CD4-positive, alpha-beta T cell treated with Interleukin-12 subunit alpha and Interleukin-12 subunit beta, for 1 hour (primary cell): ENCODE data around the gene ANKS3.

Experiments used
- DNase-seq: peaks from one replicate; pipeline ENCODE4 v3.0.0-alpha.2; 2020

The ANKS3 gene

DNA sequence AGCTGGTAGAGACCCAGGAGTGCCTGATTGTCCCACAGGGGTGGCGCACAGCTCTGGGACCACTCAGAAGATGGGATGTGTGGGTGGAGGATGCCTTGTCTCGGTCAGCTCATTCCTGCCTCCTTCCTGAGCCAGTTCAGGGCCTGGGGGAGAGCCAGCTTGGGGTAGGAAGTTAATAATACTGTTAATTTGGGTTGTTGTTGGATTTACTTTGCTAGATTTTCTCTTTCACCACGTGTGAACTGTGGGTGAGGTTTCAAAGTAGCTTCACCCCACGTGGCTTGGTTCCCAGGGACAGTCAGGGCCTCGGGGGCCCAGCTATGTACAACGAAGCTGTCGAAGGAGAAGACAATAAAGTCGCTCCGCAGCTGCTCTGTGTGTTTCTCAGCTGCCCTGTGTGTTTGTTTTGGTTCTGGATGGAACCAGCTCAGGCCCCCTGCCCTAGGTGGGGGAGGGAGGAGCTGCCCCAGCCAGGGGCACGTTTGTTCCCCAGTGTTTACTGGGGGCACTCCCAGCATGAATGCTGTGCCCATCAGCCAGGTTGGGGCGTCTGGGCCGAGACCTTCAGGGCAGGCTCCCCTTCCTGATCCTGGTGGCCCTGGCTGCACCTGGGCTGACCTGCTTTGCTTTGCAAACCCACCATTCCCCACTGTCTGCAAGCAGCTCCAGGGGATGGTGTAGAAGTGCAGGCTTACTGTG, 38.4 kb downstream of the ANKS3 start:
- DNase-seq, result no peak

DNA sequence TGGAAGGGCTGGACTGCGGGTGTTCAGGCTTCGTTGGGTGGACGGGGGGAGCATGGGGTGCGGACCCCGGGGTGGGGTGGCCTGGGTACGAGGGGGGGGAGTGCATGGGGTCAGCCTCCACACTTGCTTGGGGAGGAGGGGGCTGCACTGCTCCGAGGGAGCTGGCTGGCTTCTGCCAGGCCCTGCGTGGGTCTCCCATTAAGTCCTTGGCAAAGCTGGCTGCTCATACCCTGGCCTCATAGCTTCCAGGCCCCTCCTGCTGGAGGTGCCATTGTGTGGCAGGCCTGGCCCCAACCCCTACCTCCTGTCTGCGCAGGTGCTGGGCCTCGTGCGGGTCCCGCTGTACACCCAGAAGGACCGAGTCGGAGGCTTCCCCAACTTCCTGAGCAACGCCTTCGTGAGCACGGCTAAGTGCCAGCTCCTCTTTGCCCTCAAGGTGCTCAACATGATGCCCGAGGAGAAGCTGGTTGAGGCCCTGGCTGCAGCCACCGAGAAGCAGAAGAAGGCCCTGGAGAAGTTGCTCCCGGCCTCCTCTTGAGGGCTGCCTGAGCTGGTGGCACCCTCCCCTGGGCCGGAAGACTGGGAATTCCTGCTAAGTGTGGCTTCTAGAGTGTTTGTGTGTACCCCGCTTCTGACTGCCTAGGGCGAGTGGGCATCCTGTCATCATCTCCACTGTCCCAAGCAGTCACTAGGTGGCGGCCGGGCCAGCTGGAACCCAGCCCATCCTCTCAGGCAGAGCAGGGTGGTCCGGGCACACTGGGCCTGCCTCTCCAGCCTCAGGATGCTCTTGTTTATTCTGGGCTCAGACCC, 39.2 kb downstream of the ANKS3 start:
- DNase-seq, result no peak

DNA sequence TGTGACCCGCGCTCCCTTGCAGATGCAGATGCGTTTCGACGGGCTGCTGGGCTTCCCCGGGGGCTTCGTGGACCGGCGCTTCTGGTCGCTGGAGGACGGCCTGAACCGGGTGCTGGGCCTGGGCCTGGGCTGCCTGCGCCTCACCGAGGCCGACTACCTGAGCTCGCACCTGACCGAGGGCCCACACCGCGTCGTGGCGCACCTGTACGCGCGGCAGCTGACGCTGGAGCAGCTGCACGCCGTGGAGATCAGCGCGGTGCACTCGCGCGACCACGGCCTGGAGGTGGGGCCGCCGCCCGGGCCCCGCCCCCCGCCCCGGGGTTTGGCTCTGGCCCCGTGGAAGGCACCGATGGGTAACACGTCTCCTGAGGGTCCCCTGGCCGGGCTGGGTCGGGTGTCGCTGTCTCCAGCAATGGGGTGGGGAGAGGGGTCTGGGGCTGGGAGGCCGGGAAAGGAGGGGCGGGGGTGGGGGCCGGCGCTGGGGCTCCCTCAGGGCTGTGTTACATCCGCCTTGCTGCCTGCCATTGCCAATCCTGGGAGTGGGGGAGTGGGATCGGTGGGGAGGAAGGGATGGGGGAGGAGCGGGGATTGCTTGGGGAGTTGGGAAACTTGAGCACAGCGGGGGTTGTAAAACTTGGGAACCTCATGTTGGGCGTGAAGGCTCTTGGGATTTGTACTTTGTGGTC, 40.0 kb downstream of the ANKS3 start:
- DNase-seq, result peak; percentile 60

DNA sequence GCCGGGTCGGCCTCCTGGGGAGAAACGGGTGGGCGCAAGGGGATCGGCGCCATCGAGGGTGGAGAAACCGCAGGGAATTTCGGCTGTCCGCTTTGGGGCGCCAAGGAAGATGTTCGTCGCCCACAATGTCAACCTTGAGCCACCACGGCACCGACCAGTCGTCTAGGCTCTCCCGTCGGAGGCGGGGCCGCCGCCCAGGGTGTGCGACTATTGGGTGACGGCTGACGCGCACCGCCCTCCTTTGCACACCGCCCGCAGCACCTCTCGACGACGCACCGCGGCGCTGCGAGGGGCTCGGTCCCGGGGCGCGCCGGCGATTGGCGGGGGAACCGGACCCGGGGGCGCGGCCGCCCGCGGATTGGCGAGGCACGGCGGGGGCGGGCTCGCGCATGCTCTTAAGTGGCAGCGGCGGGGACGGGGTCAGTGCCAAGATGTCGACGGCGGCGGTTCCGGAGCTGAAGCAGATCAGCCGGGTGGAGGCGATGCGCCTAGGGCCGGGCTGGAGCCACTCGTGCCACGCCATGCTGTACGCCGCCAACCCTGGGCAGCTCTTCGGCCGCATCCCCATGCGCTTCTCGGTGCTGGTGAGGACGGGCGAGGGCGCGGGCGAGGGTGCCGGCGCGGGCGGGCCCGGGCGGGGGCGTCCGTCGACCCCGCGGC, 40.6 kb downstream of the ANKS3 start, which contains the start of gene NUDT16L1:
Gene NUDT16L1, plus strand, starts transcription at position 267 of the 660 bp plus-strand sequence. Its CDS starts 165 bp downstream, at position 432.
- DNase-seq, result peak; percentile 97

DNA sequence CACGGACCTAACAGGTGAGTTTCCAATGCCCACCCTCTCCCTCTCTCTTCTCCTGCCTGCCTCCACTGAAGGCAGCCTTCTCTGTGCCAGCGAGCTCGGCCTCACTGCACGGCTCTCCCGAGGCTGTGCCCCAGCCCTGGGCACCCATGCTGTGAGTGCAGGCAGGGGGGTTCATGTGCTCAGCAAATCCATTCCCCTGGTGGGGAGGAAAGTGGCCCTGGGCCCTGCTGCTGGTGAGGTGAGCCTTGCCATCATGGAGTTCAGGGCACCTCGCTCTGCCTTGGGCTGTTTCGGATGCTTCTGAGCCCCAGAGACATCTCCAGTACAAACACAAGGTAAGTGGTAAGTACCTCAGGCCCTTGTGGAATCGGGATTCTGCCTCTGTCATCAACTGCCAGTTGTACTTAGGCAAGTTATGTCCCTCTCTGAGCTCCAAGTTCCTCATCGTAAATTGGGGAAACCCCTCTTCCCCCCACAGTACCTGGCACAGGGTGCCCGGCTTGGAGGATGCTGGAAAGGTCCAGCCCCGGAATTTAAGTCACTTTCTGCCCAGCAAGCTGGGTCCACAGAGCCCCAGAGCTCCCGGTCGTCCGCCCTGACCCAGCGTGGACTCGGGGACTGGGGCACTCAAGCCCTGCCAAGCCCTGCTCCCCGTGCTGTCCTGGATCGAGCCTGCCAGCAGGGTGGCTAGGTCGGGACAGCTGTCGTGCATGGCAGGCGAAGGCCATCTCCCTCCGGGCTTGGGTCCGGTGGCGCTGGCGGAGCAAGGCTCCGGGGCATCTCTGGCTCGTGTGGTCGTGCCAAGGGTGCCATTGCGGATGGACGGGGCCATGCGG, 41.4 kb downstream of the ANKS3 start:
- DNase-seq, result peak; percentile 13

DNA sequence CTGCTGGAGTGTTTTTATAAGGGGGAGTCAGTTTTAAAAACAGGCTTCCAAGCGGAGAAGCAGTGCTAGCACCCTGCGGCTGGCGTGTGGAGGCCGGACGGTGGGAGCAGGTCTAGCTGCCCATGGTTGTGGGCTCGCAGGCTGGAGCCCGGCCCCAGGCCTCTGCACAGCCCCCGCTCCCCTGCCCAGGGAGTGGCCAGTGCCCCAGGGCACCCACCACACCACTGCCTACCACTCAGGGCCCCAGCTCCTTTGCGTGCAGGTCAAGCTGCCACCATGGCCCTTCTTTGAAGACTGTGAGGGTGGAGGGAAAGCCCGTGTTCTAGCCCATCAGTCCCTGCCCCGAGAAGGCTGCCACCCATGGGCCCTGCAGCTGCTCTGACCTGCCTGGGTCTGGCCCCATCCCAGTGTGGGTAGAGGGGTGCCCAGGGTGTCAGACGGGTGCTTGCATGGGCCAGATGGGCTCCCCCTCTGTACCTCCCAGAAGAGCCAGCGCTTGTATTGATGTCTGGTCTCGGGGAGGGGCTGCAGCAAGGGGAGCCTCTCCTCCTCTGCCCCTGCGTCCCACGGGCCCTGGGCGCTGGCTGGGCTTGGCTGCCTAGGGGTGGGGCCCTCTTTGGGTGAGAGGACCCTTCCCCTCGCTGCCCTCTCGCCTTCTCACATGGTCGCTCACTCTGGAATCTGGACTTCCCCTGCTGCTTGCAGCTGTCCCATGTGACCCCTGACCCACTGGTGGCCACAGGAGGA, 42.2 kb downstream of the ANKS3 start:
- DNase-seq, result no peak

DNA sequence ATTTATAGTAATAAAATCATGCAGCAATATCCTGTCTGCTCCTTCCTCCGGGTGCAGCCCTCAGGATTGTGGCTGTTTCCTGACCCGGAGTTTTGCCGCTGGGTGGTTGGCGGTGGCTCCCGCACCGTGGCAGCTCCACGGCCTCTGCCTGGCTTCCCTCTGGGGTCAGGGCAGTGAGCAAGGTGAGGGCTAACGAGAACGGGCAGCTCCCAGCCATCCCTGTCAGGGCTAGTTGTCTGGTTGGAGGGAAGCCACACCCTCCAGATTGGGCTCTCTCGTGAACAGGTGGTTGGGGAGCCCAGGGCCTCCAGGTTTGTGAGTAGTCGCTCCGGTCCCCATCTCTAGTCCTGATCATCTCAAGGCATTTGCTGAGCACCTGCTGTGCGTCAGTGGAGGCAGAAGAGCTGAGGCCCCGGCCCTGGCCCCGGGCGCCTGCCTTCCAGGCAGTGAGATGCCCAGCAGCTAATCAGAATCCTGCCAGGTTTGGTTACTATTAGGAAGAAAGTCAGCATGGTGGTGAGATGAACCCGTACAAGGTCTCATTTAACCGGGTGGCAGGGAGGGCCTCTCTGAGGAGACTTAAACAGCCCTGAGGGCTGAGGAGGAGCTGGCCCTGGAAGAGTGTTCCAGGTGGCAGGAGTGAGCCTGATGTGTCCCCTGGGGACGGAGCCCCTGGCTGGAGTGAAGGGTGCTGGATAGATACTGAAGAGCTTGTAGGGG, 43.0 kb downstream of the ANKS3 start:
- DNase-seq, result no peak

DNA sequence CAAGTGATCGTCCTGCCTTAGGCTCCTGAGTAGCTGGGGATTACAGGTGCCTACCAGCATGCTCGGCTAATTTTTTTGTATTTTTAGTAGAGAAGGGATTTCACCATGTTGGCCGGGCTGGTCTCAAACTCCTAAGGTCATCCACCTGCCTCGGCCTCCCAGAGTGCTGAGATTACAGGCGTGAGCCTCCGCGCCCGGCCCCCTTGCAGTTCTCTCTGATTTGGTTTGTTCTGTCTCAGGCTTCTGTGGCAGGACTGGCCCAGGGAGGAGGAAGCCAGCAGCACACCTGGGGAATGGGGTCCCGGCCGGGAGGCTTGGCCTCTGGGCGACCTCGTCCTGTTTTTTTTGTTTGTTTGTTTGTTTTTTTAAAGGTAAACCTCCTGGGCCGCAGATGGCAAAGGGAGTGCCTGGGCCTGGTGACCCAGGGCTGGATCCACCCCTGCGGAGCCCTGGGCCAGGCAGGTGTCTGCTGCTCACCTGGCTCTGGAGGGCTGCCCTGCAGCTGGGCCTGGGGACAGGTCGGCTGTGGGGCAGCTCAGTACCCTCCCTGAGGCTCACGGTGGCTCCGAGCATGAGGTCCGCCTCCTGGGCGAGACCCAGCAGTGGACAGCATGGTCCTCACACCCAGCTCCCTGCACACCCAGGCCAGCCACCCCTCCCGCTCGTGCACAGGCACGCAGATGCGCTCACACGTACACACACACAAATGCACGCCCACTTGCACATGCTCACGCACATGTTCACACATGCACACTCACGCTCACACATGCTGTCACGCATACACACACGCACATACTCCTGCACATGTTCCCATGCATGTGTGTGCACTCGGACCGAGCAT, 44.0 kb downstream of the ANKS3 start:
- no peak for DNase-seq

DNA sequence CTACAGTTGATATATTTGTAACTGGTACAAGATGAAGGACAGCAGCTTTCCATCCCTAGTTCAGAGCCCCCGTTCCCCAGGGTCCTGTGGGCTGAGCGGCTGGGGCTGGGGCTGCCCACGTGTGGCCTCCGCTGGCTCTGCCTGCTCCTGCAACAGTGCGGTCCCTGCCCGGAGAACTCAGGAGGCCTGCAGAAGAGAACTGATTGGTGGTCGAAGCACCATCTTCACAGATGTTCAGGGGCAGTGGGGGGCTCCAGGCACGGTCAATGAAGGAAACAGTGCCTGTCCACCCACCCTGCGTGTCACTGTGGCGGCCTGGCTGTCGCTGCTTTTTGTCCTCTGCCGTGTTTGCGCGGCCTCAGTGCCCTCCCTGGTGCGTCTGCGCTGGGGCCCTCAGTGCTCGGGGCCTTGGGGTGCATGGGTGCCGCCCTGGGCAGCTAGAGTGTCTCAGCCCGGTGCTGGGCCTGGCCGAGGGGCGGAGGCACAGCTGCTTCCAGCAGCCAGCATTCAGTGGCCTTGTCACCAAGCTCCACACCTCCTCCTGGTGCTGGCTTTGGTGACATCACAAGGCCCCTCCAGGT, 44.9 kb downstream of the ANKS3 start:
- DNase-seq, result no peak

DNA sequence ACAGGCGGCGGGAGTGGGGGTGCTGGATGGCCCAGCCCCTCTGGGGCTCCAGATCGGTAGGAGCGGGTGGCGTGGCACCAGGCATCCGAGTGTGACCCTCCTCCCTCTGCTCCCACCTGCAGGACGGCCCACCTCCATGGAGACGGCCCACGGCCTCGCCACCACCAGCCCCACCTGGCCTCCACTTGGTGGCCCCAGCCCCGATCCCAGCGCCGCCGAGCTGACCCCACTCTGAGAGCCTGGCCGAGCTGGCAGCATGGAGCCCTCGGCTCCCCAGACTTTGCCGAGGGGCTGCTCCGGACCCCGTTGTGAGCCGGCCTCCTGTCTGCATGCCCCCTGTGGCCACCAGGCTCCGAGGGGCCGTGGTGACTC, 45.4 kb downstream of the ANKS3 start:
- no peak for DNase-seq

DNA sequence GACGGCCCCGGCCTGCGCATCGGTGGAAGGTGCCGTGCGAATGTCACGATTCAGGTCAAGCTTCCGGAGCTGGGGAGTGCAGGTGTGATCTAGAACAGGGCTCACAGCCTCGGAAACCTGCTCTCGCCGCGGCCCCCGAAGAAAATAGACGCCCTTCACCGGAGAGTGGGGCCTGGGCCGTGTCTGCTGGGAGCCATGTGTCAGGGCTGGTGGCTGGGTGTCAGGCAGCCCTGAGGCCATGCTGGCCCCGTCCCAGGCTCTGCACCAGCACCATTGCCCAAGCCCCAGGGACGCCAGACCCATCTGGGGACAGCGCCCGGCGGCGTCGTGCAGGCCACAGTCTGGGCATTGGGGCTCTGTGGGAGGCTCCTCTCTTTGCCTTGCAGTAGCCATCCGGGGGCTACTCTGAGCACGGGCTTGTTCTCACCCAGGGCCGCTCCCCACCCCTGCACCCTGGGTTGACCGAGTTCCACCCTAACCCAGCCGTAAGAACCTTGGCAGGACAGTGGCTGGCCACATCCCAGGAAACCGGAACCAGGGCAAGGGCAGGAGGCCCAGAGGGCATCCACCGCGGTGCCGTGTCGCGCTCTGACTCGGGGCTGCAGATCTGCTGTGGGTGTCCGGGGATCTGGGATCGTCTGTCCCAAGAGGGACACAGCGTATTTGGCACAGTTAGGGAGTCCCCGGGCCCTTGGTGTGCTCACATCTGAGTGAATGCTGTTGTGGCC, 46.0 kb downstream of the ANKS3 start:
- no peak for DNase-seq

DNA sequence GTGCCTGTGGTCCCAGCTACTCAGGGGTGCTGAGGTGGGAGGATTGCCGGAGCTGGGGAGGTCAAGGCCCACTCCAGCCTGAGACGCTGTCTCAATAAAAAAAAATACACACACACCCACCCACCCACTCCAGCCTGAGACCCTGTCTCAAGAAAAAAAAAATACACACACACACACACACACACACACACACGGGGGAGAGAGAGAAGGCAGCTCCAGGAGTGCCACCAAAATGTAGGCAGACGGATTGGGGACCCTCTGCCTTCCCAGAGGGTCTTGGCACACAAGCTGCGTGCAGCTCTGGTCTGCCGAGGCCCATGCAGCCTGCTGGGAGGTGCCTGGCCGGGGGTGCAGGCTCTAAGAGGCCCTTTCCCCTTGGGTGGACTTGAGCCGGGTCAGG, 46.7 kb downstream of the ANKS3 start:
- no peak for DNase-seq

DNA sequence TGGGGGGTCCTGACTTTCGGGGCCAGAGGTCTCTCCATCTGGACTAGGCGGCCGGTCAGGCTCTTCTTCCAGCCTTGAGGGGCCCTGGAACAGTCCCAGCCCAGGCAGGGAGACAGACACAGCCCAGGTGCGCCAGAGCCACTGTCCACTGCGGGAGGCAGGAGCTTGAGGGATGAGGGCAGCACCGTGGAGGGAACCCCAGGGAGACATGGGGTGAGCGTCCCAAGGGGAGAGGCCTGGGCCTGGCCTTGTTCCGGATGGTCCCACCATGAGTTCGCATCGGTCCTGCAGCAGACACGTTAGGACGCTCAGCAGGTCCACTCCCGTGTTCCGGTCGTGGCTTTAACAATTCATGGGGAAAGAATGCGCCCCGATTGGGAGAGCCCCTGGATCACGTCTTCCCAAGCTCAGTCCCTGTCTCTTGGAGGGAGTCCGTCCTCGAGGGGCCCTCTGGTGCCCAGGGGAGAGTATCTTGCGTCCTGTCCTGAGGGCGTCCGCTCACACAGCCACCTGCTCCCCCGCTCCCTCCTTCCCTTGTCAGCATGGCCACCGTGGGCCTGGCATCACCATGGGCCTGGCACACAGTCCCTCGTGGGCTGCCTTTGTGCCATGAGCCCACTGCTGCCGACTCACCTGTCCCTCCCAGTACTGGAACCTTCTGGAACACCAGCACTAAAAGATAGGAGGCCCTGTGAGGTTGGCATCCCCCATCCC, 47.4 kb downstream of the ANKS3 start:
- DNase-seq, result no peak

DNA sequence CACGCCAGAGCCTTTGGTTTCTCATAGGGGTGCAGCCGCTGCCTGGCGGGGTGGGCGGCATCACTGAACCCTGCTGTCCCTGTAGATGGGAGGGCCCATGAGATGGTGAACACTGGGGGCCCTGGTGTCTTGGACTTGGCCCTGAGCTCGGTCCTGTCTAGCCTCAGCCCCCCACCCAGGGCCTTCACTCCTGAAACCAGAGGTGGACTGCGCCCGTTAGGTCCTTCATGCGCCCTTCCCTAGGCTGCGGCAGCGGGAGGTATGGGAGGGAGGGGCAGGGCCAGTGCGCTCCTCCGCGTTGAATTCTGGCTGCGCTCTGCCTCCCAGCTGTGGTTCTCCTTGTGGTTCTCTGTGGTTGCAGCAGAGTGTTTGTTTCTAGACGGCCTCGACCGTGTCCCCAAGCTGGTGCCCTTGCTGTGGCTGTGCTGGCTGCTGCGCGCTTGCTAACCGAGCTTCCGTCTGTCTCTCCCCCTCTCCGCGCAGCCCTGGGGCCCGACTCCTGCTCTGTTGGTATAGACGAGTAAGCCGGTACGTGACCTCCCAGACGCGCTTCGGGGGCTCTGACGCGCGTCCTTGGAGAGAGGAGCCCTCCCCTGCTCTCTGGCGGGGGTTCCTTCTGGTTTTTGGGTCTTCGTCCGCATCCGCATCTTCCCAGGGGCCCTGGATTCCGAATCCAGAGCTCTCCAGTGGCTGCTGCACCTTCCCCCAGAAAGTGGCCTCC, 48.1 kb downstream of the ANKS3 start:
- DNase-seq, result no peak

DNA sequence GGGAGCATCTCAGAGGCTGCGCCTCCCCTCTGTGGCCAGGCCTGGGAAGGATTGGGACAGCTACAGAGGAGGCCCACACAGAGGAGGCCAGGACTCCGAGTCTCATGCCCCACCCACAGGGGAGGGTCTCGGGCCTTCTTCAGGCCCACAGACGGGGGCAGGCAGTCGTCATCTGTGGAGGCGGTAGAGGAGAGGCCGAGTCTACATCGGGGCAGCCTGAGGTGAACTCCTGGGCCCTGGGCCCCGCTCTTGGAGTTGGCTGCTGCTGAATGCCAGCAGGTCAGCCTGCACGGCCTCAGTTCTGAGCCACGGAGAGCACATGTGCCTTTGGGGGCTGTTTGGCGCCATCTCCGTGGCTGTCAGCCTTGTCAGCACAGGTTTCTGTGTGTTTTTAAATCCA, 48.8 kb downstream of the ANKS3 start:
- DNase-seq, result no peak

DNA sequence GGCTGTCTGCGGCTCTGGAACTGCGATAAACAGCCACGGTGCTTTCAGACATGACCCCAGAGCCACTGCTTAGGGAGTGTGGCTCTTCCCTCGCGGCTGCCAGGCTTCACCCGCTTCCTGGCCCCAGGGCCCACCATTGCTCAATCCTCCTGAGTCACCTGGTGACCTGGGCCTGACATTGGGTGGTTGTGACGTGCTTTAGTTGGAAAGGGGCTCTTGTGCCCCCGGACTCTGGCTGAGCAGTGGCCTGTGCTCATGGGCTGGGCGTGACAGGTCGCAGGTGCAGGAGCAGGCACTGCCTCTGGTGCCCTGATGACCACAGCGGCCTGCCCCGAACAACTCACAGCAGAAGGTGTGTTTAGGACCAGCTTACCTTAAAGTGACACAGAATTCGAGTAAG, 49.3 kb downstream of the ANKS3 start:
- no peak for DNase-seq

DNA sequence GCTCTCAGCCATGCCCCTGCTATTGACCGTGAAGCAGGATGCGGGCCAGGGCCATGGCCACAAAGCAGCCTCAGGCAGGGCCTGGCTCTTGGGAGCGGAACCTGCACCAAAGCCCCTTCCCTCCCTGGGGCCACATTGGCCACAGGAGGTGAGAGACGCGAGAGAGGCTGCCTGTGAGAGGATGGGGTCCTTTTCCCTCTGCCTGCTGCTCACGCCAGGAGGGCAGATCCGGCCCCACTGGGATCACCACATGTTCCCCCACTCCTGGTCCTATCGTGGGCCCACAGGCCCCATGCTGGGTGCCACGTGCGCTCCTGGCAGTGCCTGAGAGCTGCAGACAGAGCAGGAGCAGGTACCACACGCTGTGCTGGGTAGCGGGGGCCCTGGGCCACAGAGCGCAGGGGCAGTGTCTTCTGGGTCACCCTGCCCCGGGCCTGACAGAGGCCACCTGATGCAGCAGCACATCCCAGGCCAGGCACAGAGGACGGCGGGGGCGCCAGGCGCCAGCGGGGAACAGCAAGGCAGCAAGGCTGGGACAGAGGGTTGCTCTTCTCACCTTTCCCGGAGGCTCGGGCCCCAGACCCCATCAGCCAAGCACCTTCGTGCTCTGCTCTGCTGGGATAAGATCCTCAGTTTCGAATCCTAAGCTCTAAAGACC, 49.9 kb downstream of the ANKS3 start:
- no peak for DNase-seq
